Spleen (tissue), 7 donors: ENCODE data around the gene LOX.

Experiments used
- CTCF ChIP-seq, 11 experiments: fragments of 200-600 bp in 7 of 11; fragments of 450-650 bp in 4 of 11; sonication (generic) in 4 of 11; IDR thresholded peaks in 8 of 11; conservative IDR thresholded peaks in 3 of 11; 1 replicate in 7 of 11; 2 replicates in 4 of 11; pipeline versions ENCODE4 v1.4.0 to v1.8.0; 2016 to 2021; ENCODE audit warnings: antibody characterized with exemption in 11 of 11, inconsistent platforms in 4 of 11, mild to moderate bottlenecking in 1 of 11
- POLR2A ChIP-seq, 3 donors: fragments of 450-650 bp; IDR thresholded peaks; one replicate each; pipeline ENCODE4 v1.5.1; 2017; ENCODE audit warnings: antibody characterized with exemption in 3 of 3, mild to moderate bottlenecking in 1 of 3
- donor health status: DM: no; HTN: no; CAD: no; lungs with moderate emphysema.
- donor health status: DM: no; HTN: no; CAD: no.
- donor health status: DM: no; HTN: no; CAD: no.

GRCh38 chr5:122105909-122106308 is 27.9 kb upstream of the LOX start:
- TF ChIP-seq CTCF (IDR thresholded peaks at IDR 0.05 in 8 of 11, conservative IDR thresholded peaks at IDR 0.05 in 3 of 11) (no peak), POLR2A (IDR thresholded peaks at IDR 0.05) (no peak)
